H54 (cell line): ENCODE results near the gene B3GALNT2.
"Not testable (repeated sequence)": the region's sequence is repeated elsewhere in the genome, so short reads cannot be mapped to it uniquely, and the experiment has no call there.

Experiments used
- DNase-seq: peaks from one replicate; pipeline ENCODE4 v3.0.0; 2011; ENCODE audit warnings: low spot score, mixed read lengths; ENCODE audit not compliant: insufficient read length
- FAIRE-seq: peaks from 3 replicates; lab custom pipeline; 2011; peaks lifted over from hg19 to GRCh38; lab: Jason Lieb, UNC
- POLR2A ChIP-seq: IDR thresholded peaks from 2 replicates; pipeline ENCODE4 v1.6.1; 2011; ENCODE audit warnings: low read depth, mild to moderate bottlenecking, low read length

Gene B3GALNT2

GRCh38 chr1:235491644-235492043 is 12.6 kb downstream of the B3GALNT2 start:
- TF ChIP-seq POLR2A, result no peak
- no peak for DNase-seq
- FAIRE-seq, result no peak

- DNase-seq, result no peak
- no peak for FAIRE-seq
- no peak for TF ChIP-seq POLR2A
Measured at GRCh38 chr1:235486321-235486720, 17.9 kb downstream of the B3GALNT2 start.

- FAIRE-seq (no peak), DNase-seq (no peak)
- TF ChIP-seq POLR2A, result no peak
Measured at GRCh38 chr1:235485558-235485957, 18.7 kb downstream of the B3GALNT2 start.

GRCh38 chr1:235483090-235483489 is 21.2 kb downstream of the B3GALNT2 start:
- no peak for FAIRE-seq
- TF ChIP-seq POLR2A, result no peak
- no peak for DNase-seq

- TF ChIP-seq POLR2A, result no peak
- DNase-seq, result no peak
- no peak for FAIRE-seq
Measured at GRCh38 chr1:235473806-235474205, 30.4 kb downstream of the B3GALNT2 start.

GRCh38 chr1:235470741-235471439 is 33.4 kb downstream of the B3GALNT2 start:
- DNase-seq (no peak), FAIRE-seq (no peak)
- TF ChIP-seq POLR2A, result no peak

- not testable (repeated sequence) for DNase-seq, FAIRE-seq
Measured at GRCh38 chr1:235469897-235470296, 34.4 kb downstream of the B3GALNT2 start.

- DNase-seq, result peak; percentile 29
- FAIRE-seq, result peak; percentile 67
- TF ChIP-seq POLR2A, result no peak
Measured at GRCh38 chr1:235468970-235469369, 35.3 kb downstream of the B3GALNT2 start.

GRCh38 chr1:235468004-235468403 is 36.2 kb downstream of the B3GALNT2 start:
- FAIRE-seq, result no peak
- DNase-seq, result no peak
- TF ChIP-seq POLR2A, result no peak

GRCh38 chr1:235465066-235465465 is 39.2 kb downstream of the B3GALNT2 start:
- FAIRE-seq, result no peak
- TF ChIP-seq POLR2A, result no peak
- no peak for DNase-seq

- not testable (repeated sequence) for FAIRE-seq, DNase-seq
Measured at GRCh38 chr1:235462832-235463231, 41.4 kb downstream of the B3GALNT2 start.

GRCh38 chr1:235461954-235462353 is 42.3 kb downstream of the B3GALNT2 start:
- DNase-seq, result no peak
- no peak for TF ChIP-seq POLR2A
- FAIRE-seq, result no peak

GRCh38 chr1:235460770-235461169 is 43.5 kb downstream of the B3GALNT2 start:
- TF ChIP-seq POLR2A, result no peak
- DNase-seq, result no peak
- no peak for FAIRE-seq

- not testable (repeated sequence) for FAIRE-seq, DNase-seq
Measured at GRCh38 chr1:235457856-235458255, 46.4 kb downstream of the B3GALNT2 start.

GRCh38 chr1:235455823-235456222 is 48.4 kb downstream of the B3GALNT2 start:
- no peak for DNase-seq
- no peak for TF ChIP-seq POLR2A
- no peak for FAIRE-seq
